ENCODE measurements around the gene RNPEPL1.

RNPEPL1 gene

GRCh38 chr2:240579771-240580614, 11.7 kb downstream of the RNPEPL1 start:
- FAIRE-seq (peak; percentile 85), DNase-seq (ENCODE audit: insufficient read length, low spot score) (no peak)
- TF ChIP-seq POLR2AphosphoS5 (IDR thresholded peaks at IDR 0.05; ENCODE audit: low read depth, low read length) (peak; percentile 16; the same call in 1 of the 2 replicates), POU2F2 (IDR thresholded peaks at IDR 0.05; ENCODE audit: low read depth, low read length) (no peak)

GRCh38 chr2:240581811-240582210, 13.5 kb downstream of the RNPEPL1 start:
- FAIRE-seq (no peak), DNase-seq (ENCODE audit: insufficient read length, low spot score) (no peak)
- TF ChIP-seq POLR2A (IDR thresholded peaks at IDR 0.05; ENCODE audit: low read depth, low read length) (no peak), POU2F2 (IDR thresholded peaks at IDR 0.05; ENCODE audit: low read depth, low read length) (no peak), POLR2AphosphoS5 (IDR thresholded peaks at IDR 0.05; ENCODE audit: low read depth, low read length) (no peak), TAF1 (IDR thresholded peaks at IDR 0.05; ENCODE audit: low read depth, low read length) (no peak), SPI1 (IDR thresholded peaks at IDR 0.05; ENCODE audit: low read depth, low read length) (no peak), PAX5 (IDR thresholded peaks at IDR 0.05; ENCODE audit: insufficient read depth, low read length, severe bottlenecking) (no peak)

- DNase-seq (ENCODE audit: insufficient read length, low spot score) (no peak), FAIRE-seq (no peak)
- TF ChIP-seq TAF1 (IDR thresholded peaks at IDR 0.05; ENCODE audit: low read depth, low read length) = no peak
- TF ChIP-seq POLR2AphosphoS5 (IDR thresholded peaks at IDR 0.05; ENCODE audit: low read depth, low read length) = no peak
- TF ChIP-seq PAX5 (IDR thresholded peaks at IDR 0.05; ENCODE audit: insufficient read depth, low read length, severe bottlenecking) = no peak
- no peak for TF ChIP-seq POU2F2 (IDR thresholded peaks at IDR 0.05; ENCODE audit: low read depth, low read length)
- no peak for TF ChIP-seq SPI1 (IDR thresholded peaks at IDR 0.05; ENCODE audit: low read depth, low read length)
- TF ChIP-seq POLR2A (IDR thresholded peaks at IDR 0.05; ENCODE audit: low read depth, low read length) = peak; percentile 24; the same call in 1 of the 2 replicates
Measured at GRCh38 chr2:240582781-240583180, 14.5 kb downstream of the RNPEPL1 start.

- DNase-seq (ENCODE audit: insufficient read length, low spot score) (no peak), FAIRE-seq (no peak)
Measured at GRCh38 chr2:240583774-240584173, 15.5 kb downstream of the RNPEPL1 start.

GRCh38 chr2:240584486-240585031, 16.3 kb downstream of the RNPEPL1 start:
- FAIRE-seq (peak; percentile 99), DNase-seq (ENCODE audit: insufficient read length, low spot score) (no peak)
- TF ChIP-seq TAF1 (IDR thresholded peaks at IDR 0.05; ENCODE audit: low read depth, low read length) (peak; percentile 35; the same call in 1 of the 2 replicates), SPI1 (IDR thresholded peaks at IDR 0.05; ENCODE audit: low read depth, low read length) (peak; percentile 66), POLR2AphosphoS5 (IDR thresholded peaks at IDR 0.05; ENCODE audit: low read depth, low read length) (peak; percentile 27; the same call in 1 of the 2 replicates), PAX5 (IDR thresholded peaks at IDR 0.05; ENCODE audit: insufficient read depth, low read length, severe bottlenecking) (no peak), POLR2A (IDR thresholded peaks at IDR 0.05; ENCODE audit: low read depth, low read length) (peak; percentile 54; the same call in 1 of the 2 replicates), POU2F2 (IDR thresholded peaks at IDR 0.05; ENCODE audit: low read depth, low read length) (peak; percentile 99)

More at GRCh38 chr2:240583774-240584173, 15.5 kb downstream of the RNPEPL1 start:
- TF ChIP-seq POLR2AphosphoS5 (IDR thresholded peaks at IDR 0.05; ENCODE audit: low read depth, low read length) (no peak), SPI1 (IDR thresholded peaks at IDR 0.05; ENCODE audit: low read depth, low read length) (no peak), PAX5 (IDR thresholded peaks at IDR 0.05; ENCODE audit: insufficient read depth, low read length, severe bottlenecking) (no peak), POLR2A (IDR thresholded peaks at IDR 0.05; ENCODE audit: low read depth, low read length) (no peak), TAF1 (IDR thresholded peaks at IDR 0.05; ENCODE audit: low read depth, low read length) (no peak), POU2F2 (IDR thresholded peaks at IDR 0.05; ENCODE audit: low read depth, low read length) (no peak)

- peak; percentile 10; the same call in 1 of the 2 replicates for TF ChIP-seq POLR2A (IDR thresholded peaks at IDR 0.05; ENCODE audit: low read depth, low read length)
- no peak for TF ChIP-seq PAX5 (IDR thresholded peaks at IDR 0.05; ENCODE audit: insufficient read depth, low read length, severe bottlenecking)
- no peak for TF ChIP-seq POU2F2 (IDR thresholded peaks at IDR 0.05; ENCODE audit: low read depth, low read length)
- no peak for TF ChIP-seq TAF1 (IDR thresholded peaks at IDR 0.05; ENCODE audit: low read depth, low read length)
- no peak for TF ChIP-seq POLR2AphosphoS5 (IDR thresholded peaks at IDR 0.05; ENCODE audit: low read depth, low read length)
- TF ChIP-seq SPI1 (IDR thresholded peaks at IDR 0.05; ENCODE audit: low read depth, low read length) = no peak; the same call in 1 of the 2 replicates
- DNase-seq (ENCODE audit: insufficient read length, low spot score) (no peak), FAIRE-seq (peak; percentile 84)
Measured at GRCh38 chr2:240585101-240585500, 16.8 kb downstream of the RNPEPL1 start.

- DNase-seq (ENCODE audit: insufficient read length, low spot score) (no peak), FAIRE-seq (peak; percentile 9)
- TF ChIP-seq POU2F2 (IDR thresholded peaks at IDR 0.05; ENCODE audit: low read depth, low read length) = no peak
- no peak for TF ChIP-seq SPI1 (IDR thresholded peaks at IDR 0.05; ENCODE audit: low read depth, low read length)
- TF ChIP-seq POLR2AphosphoS5 (IDR thresholded peaks at IDR 0.05; ENCODE audit: low read depth, low read length) = no peak
- no peak for TF ChIP-seq POLR2A (IDR thresholded peaks at IDR 0.05; ENCODE audit: low read depth, low read length)
Measured at GRCh38 chr2:240585681-240586197, 17.5 kb downstream of the RNPEPL1 start.

GRCh38 chr2:240586198-240586918, 18.1 kb downstream of the RNPEPL1 start, which contains the start of gene CAPN10:
Gene CAPN10, plus strand, starts transcription at chr2:240586734. Its CDS starts 178 bp downstream, at chr2:240586912.
- peak; percentile 91 for TF ChIP-seq POLR2A (IDR thresholded peaks at IDR 0.05; ENCODE audit: low read depth, low read length)
- TF ChIP-seq PAX5 (IDR thresholded peaks at IDR 0.05; ENCODE audit: insufficient read depth, low read length, severe bottlenecking) = peak; percentile 51
- TF ChIP-seq POLR2AphosphoS5 (IDR thresholded peaks at IDR 0.05; ENCODE audit: low read depth, low read length) = peak; percentile 93
- TF ChIP-seq POU2F2 (IDR thresholded peaks at IDR 0.05; ENCODE audit: low read depth, low read length) = peak; percentile 87
- peak; percentile 85 for TF ChIP-seq TAF1 (IDR thresholded peaks at IDR 0.05; ENCODE audit: low read depth, low read length)
- peak; percentile 87 for TF ChIP-seq SPI1 (IDR thresholded peaks at IDR 0.05; ENCODE audit: low read depth, low read length)
- FAIRE-seq (peak; percentile 99), DNase-seq (ENCODE audit: insufficient read length, low spot score) (peak; percentile 97)
